Measurements from ENCODE around the gene HSPBP1. TPM values are rescaled to one million over a fixed set of nuclear protein-coding genes. Genes with fewer than 3 reads are reported as not detected.
A peak's percentile ranks its signal among the peaks of the same experiment; 100 is the strongest.
"Not testable (repeated sequence)": the region's sequence is repeated elsewhere in the genome, so short reads cannot be mapped to it uniquely, and the experiment has no call there.

Gene HSPBP1, protein sequence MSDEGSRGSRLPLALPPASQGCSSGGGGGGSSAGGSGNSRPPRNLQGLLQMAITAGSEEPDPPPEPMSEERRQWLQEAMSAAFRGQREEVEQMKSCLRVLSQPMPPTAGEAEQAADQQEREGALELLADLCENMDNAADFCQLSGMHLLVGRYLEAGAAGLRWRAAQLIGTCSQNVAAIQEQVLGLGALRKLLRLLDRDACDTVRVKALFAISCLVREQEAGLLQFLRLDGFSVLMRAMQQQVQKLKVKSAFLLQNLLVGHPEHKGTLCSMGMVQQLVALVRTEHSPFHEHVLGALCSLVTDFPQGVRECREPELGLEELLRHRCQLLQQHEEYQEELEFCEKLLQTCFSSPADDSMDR
- 10 to 100 TPM; 33.7 to 49.6 (median 40.5) TPM for total RNA-seq

DNA sequence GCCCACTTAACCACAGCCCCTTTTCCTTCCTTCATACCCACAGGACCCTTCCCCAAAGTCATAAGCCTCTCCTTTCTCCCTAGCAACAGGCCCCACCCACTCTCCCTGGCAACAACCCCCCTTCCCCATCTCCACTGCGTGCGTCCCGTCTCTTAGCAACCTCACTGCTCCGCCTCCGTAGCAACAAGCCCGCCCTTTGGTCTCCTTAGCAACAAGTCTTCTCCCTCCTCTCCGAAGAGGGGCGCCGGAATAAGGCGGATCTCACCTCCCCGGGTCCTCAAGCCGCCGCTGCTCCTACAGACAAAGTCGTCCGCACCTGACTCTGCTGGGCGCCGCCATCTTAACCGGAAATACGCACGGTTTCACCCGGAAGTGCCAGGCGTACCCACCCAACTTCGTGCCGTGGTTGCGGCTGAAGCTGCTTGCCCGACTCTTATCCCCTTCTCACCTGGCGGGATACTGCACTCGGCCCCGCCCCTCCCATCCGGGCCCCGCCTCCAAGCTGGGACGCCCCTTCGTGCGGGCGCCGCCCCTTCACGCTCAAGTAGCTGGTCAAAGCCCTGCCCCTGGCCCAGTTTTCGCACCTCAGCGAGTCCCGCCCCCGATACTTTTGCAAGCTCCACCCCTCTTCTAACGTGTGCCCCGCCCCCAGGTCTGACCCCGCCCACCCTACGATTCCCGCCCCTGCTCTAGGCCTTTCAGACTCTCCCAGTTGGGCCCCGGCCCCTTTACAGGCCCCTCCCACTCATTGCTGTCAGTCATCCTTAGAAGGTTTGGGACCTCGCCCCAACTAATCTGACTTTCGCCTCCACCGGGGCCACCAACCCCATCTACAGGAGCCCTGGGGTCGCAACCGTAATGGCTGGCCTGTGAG, at the start of gene HSPBP1:
Gene HSPBP1, minus strand, starts transcription at position 341 of the 874 bp plus-strand sequence. CDS start 502 bp downstream, outside the sequence.
- DNase-seq (ENCODE audit: low spot score in 2 of 2) = peak; percentile 76
- Histone ChIP-seq H3K27ac (peak within 1 kb of the TSS; percentile 54 to 91 (median 82)), H3K36me3 (peaks cover 0 to 31% (median 0%) of the 10 kb centered on the region in 3 donors), H3K4me1 (peaks cover 0 to 33% (median 12%) of the 10 kb centered on the region in 4 donors), H3K27me3 (peaks cover 0 to 4% of the 10 kb centered on the region in 2 donors), H3K9me3 (no peaks in the 10 kb centered on the region), H3K4me3 (peak within 1 kb of the TSS; percentile 54 to 89 (median 72))
- WGBS, 2 donors = 3 to 5% methylated on average over 51 to 52 of the region's 52 CpGs
- peak; percentile 82 to 83 for TF ChIP-seq EP300 (IDR thresholded peaks at IDR 0.05)
- peak in 1 of 2 donors; percentile 30 for TF ChIP-seq POLR2A (IDR thresholded peaks at IDR 0.05)
- TF ChIP-seq, protein P1, sequence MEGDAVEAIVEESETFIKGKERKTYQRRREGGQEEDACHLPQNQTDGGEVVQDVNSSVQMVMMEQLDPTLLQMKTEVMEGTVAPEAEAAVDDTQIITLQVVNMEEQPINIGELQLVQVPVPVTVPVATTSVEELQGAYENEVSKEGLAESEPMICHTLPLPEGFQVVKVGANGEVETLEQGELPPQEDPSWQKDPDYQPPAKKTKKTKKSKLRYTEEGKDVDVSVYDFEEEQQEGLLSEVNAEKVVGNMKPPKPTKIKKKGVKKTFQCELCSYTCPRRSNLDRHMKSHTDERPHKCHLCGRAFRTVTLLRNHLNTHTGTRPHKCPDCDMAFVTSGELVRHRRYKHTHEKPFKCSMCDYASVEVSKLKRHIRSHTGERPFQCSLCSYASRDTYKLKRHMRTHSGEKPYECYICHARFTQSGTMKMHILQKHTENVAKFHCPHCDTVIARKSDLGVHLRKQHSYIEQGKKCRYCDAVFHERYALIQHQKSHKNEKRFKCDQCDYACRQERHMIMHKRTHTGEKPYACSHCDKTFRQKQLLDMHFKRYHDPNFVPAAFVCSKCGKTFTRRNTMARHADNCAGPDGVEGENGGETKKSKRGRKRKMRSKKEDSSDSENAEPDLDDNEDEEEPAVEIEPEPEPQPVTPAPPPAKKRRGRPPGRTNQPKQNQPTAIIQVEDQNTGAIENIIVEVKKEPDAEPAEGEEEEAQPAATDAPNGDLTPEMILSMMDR (IDR thresholded peaks at IDR 0.05) = peak in 1 of 5 experiments; percentile 20

DNA sequence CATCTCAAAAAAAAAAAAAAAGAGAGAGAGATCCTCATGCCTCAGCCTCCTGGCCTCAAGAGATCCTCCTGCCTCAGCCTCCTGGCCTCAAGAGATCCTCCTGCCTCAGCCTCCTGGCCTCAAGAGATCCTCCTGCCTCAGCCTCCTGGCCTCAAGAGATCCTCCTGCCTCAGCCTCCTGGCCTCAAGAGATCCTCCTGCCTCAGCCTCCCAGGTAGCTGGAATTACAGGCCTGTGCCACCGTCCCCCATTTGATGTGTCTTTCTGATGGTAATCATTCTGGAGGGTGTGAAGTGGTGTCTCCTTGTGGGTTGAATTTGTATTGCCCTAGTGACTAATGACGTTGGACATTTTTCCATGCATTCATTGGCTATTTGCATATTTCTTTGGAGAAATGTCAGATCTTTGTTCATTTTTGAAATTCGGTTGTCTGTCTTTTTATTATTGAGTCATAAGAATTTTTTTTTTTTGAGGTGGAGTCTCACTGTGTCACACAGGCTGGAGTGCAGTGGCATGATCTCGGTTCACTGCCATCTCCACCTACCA, 48.9 kb upstream of the HSPBP1 start:
- H3K36me3 ChIP-seq; H3K27me3 ChIP-seq; H3K9me3 ChIP-seq; H3K4me3 ChIP-seq; H3K4me1 ChIP-seq; DNase-seq (ENCODE audit: low spot score in 2 of 2); H3K27ac ChIP-seq: not testable (repeated sequence)
- 64 to 77% methylated on average over 4 of the region's 4 CpGs for WGBS, 2 donors

DNA sequence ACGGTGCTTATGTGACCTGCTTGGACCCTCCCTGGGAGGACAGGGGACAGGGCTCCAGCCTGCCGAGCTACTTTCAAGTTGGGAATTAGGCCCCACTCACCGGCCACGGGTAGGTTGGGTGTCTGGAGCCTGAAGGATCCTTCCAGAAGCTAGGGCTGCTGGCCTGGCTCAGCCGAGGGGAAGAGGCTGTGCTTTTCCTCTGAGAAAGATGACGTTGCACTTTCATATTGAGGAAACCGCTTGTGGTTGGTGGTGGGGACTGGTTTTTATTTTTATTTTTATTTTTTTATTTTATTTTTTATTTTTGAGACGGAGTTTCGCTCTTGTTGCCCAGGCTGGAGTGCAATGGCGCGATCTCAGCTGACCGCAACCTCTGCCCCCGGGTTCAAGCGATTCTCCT, 45.3 kb upstream of the HSPBP1 start, which contains the start of gene TMEM150B:
Gene TMEM150B, minus strand, starts transcription at position 170 of the 400 bp plus-strand sequence. CDS start 4,305 bp downstream, outside the sequence.
- Histone ChIP-seq H3K27ac (peak within 1 kb of the TSS in 1 of 4 donors; percentile 47), H3K4me1 (no peaks in the 10 kb centered on the region), H3K36me3 (no peaks in the 10 kb centered on the region), H3K4me3 (peak within 1 kb of the TSS in 1 of 4 donors; percentile 14), H3K9me3 (no peaks in the 10 kb centered on the region), H3K27me3 (peaks cover 0 to 8% of the 10 kb centered on the region in 2 donors)
- TF ChIP-seq EP300 (IDR thresholded peaks at IDR 0.05) (peak in 1 of 2 donors; percentile 20), POLR2A (IDR thresholded peaks at IDR 0.05) (no peak)
- TF ChIP-seq, protein P1 (IDR thresholded peaks at IDR 0.05) = no peak
- WGBS, 2 donors = 67 to 70% methylated on average over 14 of the region's 14 CpGs
- no peak for DNase-seq (ENCODE audit: low spot score in 2 of 2)

DNA sequence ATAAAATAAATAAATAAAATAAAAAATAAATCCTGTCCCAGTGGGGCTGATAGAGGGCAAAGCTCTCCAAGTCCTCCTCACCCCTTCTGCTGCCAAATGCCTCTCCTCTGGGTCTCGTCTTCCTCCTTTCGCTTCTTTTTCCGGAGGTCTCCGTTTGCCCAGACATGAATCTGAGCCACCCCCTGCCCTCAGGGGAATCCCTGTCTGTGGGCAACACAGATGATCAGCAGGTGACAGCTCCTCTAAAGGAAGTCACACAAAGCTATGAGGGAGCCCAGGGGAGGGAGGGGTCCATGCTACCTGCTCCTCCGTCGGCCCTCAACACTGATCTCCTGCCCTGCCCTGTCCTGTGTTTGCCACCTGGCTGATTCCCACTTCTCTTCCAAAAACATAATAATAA, 44.8 kb upstream of the HSPBP1 start:
- Histone ChIP-seq H3K36me3 (no peaks in the 10 kb centered on the region), H3K27ac (peak overlapping the region in 1 of 4 donors; percentile 47), H3K27me3 (peaks cover 0 to 11% of the 10 kb centered on the region in 2 donors), H3K9me3 (no peaks in the 10 kb centered on the region), H3K4me1 (no peaks in the 10 kb centered on the region), H3K4me3 (peak overlapping the region in 1 of 4 donors; percentile 14)
- DNase-seq (ENCODE audit: low spot score in 2 of 2) = no peak
- 80 to 84% methylated on average over 6 of the region's 6 CpGs for WGBS, 2 donors
- TF ChIP-seq EP300 (IDR thresholded peaks at IDR 0.05) (no peak), POLR2A (IDR thresholded peaks at IDR 0.05) (no peak)
- TF ChIP-seq, protein P1 (IDR thresholded peaks at IDR 0.05) = no peak

DNA sequence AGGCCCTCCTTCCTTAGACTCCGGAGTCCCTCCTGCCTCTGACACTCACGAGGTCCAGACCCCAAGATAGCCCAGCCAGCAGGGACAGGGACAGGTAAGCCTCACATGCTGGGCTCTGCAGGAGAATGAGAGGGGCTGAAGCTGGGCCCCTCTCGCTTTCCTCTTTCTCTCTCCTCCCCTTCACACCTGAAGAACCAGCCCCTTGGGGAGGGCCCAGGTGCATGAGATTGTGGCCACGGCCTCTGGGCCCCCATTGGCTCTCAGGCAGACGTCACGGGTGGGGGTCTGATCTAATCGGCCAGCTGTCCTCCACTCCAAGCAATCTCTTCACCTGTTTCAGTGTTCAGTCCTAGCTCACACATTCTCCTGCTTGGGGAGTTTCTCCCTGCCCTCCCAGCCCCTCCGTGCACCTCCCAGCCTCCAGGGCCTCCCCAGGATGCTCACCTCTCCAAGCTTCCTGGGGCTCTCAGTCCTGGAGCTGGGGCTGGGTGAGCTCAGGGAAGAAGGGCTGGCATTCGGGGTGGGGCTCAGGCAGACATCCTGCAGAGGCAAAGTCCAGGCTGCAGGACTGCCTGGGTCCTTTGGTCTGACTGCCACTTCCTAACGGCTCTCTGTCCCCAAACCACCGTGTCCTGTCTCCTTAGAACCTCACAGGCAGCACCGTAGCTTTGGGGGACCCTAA, 42.4 kb upstream of the HSPBP1 start:
- peaks cover 0 to 11% of the 10 kb centered on the region in 2 donors for H3K27me3 ChIP-seq
- TF ChIP-seq POLR2A (IDR thresholded peaks at IDR 0.05) = no peak
- TF ChIP-seq, protein P1 (IDR thresholded peaks at IDR 0.05) = no peak
- no peak for TF ChIP-seq EP300 (IDR thresholded peaks at IDR 0.05)
- no peaks in the 10 kb centered on the region for H3K9me3 ChIP-seq
- WGBS, 2 donors = 61 to 65% methylated on average over 11 to 12 of the region's 12 CpGs
- H3K4me3 ChIP-seq = no peak overlapping the region
- H3K36me3 ChIP-seq = no peaks in the 10 kb centered on the region
- no peaks in the 10 kb centered on the region for H3K4me1 ChIP-seq
- peak overlapping the region in 1 of 4 donors; percentile 50 for H3K27ac ChIP-seq
- no peak for DNase-seq (ENCODE audit: low spot score in 2 of 2)
